ENCODE data around the gene MKNK1. TPM values are rescaled to one million over a fixed set of nuclear protein-coding genes. Genes with fewer than 3 reads are reported as not detected.

The MKNK1 gene
- total RNA-seq, 1 donor = 17.7 TPM

GRCh38 chr1:46583494-46583893 lies 20.6 kb downstream of the MKNK1 start:
- DNase-seq (ENCODE audit: low read depth) = no peak
- no peak overlapping the region for H3K4me3 ChIP-seq (ENCODE audit: low read depth, low read length)
- no peak for TF ChIP-seq CTCF (IDR thresholded peaks at IDR 0.05; ENCODE audit: insufficient read depth, low read length)

DNA sequence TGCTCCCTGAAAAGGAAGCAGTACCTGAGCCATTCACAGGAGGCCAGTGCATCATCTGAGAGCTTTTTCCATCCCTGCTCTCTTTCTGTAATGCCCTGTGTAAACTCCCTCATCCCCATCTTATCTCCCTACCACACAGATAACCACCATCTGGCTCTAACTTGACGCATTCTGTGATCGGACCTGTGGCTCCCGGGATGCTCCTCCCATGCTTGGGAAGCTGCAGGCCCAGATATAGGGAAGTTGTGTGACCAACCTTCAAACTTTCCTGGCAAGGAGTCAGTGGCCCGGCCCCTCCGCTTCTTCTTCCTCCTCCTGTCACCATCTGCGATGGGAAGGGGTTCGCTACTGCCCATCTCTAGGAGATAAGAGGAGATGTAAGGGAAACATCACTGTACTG lies 21.1 kb downstream of the MKNK1 start:
- no peak overlapping the region for H3K4me3 ChIP-seq (ENCODE audit: low read depth, low read length)
- DNase-seq (ENCODE audit: low read depth) = no peak
- TF ChIP-seq CTCF (IDR thresholded peaks at IDR 0.05; ENCODE audit: insufficient read depth, low read length) = no peak

GRCh38 chr1:46581681-46582455 lies 22.2 kb downstream of the MKNK1 start:
- TF ChIP-seq CTCF (IDR thresholded peaks at IDR 0.05; ENCODE audit: insufficient read depth, low read length) = no peak
- no peak for DNase-seq (ENCODE audit: low read depth)
- no peak overlapping the region for H3K4me3 ChIP-seq (ENCODE audit: low read depth, low read length)

- TF ChIP-seq CTCF (IDR thresholded peaks at IDR 0.05; ENCODE audit: insufficient read depth, low read length) = no peak
- DNase-seq (ENCODE audit: low read depth) = no peak
- no peak overlapping the region for H3K4me3 ChIP-seq (ENCODE audit: low read depth, low read length)
These were observed 23.7 kb downstream of the MKNK1 start for GRCh38 chr1:46580140-46580903.

DNA sequence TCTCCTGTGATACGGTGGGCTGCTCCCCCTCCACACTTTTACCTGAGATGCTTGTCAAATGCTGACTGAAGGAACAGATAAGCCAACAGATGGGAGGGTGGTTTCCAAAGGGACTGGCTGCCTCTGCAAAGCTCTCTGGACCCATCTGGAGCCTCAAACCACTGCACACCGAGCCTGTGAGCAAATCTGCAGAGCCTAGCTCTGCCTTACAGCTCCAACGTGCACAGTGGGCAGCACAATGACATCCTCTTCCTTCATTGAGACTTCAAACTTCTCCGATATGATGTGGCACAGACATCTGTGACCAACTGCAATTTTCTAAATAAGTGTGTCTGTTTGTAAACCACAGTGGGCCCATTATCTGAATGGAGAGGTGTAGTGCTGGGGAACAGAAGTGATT lies 26.4 kb downstream of the MKNK1 start:
- DNase-seq (ENCODE audit: low read depth) = no peak
- TF ChIP-seq CTCF (IDR thresholded peaks at IDR 0.05; ENCODE audit: insufficient read depth, low read length) = no peak
- no peak overlapping the region for H3K4me3 ChIP-seq (ENCODE audit: low read depth, low read length)

DNA sequence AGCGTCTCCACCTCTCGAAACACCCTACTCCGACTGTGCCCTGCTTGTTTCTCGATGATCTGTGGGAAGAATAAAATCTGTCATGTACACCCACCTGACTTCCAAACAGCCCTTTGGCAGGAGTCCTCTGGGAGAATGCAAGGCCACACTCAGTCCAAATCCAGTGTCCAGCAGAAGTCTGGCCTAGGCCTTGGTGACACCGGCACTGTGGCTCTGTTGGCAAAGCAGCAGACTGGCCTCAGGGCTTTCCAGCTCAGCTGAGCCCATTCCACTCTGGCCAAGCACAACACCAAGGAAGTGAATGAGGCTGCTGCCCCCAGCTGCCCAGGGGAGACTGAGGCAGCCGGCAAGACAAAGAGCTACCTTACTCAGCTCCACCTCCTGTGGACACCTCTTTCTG lies 27.5 kb downstream of the MKNK1 start:
- H3K4me3 ChIP-seq (ENCODE audit: low read depth, low read length) = no peak overlapping the region
- no peak for DNase-seq (ENCODE audit: low read depth)
- no peak for TF ChIP-seq CTCF (IDR thresholded peaks at IDR 0.05; ENCODE audit: insufficient read depth, low read length)
